ENCODE results near the gene ZNF692.
"Not testable (repeated sequence)": the region's sequence is repeated elsewhere in the genome, so short reads cannot be mapped to it uniquely, and the experiment has no call there.

Gene ZNF692

DNA sequence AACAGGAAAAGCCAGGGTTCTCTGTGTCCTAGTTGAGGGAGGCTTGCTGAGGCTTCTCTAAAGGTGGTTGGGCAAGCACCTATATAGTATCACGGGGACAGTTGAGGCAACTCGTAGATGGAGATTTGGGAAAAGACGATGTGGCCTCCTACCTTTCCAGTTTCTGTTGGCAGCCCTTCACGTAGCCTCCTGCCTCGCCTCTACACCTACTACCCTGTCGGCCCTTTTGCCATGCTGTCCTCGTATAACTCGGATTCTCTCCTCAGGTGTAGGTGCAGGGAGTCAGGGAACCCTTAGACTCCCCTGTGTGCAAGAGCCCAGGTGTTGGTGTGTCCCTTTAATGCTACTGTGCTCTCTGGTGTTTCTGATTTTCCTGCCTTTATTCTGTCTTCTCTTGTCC is 10.3 kb downstream of the ZNF692 start:
- no peak for DNase-seq (ENCODE audit: low read depth)

DNA sequence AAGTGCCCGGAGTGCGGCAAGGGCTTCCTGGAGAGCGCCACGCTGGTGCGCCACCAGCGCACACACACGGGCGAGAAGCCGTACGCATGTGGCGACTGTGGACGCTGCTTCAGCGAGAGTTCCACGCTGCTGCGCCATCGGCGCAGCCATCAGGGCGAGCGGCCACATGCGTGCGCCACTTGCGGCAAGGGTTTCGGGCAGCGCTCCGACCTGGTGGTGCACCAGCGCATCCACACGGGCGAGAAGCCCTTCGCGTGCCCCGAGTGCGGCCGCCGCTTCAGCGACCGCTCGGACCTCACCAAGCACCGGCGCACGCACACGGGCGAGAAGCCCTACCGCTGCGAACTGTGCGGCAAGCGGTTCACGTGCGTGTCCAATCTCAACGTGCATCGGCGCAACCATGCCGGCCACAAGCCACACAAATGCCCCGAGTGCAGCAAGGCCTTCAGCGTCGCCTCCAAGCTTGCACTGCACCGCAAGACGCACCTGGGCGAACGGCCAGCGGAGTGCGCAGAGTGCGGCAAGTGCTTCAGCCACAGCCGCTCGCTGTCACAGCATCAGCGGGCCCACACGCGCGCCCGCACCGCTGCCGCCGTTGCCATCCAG is 10.8 kb downstream of the ZNF692 start:
- DNase-seq (ENCODE audit: low read depth), result no peak

DNA sequence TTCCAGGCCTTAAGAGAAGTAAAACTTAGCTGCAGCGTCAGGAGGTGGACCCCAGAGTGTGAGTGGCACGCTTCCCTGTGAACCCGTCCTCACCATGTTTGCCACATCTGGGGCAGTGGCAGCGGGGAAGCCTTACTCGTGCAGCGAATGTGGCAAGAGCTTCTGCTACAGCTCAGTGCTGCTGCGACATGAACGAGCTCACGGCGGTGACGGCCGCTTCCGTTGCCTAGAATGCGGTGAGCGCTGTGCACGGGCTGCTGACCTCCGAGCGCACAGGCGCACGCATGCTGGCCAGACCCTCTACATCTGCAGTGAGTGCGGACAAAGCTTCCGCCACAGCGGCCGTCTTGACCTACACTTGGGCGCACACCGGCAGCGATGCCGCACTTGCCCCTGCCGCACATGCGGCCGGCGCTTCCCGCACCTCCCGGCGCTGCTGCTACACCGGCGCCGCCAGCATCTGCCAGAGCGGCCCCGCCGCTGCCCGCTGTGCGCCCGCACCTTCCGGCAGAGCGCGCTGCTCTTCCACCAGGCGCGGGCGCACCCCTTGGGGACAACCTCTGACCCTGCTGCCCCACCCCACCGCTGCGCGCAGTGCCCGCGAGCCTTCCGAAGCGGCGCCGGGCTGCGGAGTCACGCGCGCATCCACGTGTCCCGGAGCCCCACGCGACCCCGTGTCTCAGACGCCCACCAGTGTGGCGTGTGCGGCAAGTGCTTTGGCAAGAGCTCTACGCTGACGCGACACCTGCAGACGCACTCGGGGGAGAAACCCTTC is 11.5 kb downstream of the ZNF692 start:
- no peak for DNase-seq (ENCODE audit: low read depth)

GRCh38 chr1:248844526-248844925 is 14.4 kb downstream of the ZNF692 start:
- no peak for DNase-seq (ENCODE audit: low read depth)

- DNase-seq (ENCODE audit: low read depth), result no peak
These were observed 15.2 kb downstream of the ZNF692 start for GRCh38 chr1:248843687-248844086.

- DNase-seq (ENCODE audit: low read depth), result no peak
These were observed 16.0 kb downstream of the ZNF692 start for GRCh38 chr1:248842781-248843331.

- DNase-seq (ENCODE audit: low read depth), result no peak
These were observed 17.0 kb downstream of the ZNF692 start for GRCh38 chr1:248841702-248842395.

DNA sequence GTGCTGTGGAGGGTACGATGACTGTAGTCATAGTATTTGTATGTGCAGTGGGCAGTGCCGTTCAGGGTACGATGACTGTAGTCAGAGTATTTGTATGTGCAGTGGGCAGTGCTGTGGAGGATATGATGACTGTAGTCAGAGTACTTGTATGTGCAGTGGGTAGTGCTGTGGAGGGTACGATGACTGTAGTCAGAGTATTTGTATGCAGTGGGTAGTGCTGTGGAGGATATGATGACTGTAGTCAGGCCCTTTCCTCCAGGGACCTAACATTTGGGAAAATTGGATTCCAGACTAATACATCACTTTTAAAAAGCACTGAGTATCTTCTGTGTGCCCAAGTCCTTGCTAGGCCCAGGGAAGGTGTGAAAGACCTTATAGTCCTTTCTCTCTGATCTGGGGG is 17.9 kb downstream of the ZNF692 start:
- no peak for DNase-seq (ENCODE audit: low read depth)

GRCh38 chr1:248839168-248839555 is 19.7 kb downstream of the ZNF692 start:
- no peak for DNase-seq (ENCODE audit: low read depth)

GRCh38 chr1:248838357-248839167 is 20.3 kb downstream of the ZNF692 start:
- peak; percentile 81 for DNase-seq (ENCODE audit: low read depth)

- DNase-seq (ENCODE audit: low read depth), result peak; percentile 93
These were observed 21.0 kb downstream of the ZNF692 start, which contains the start of gene ZNF672 for GRCh38 chr1:248837781-248838356. Gene ZNF672, plus strand, starts transcription at chr1:248838224. Its CDS starts 9,051 bp downstream, at chr1:248847275.

DNA sequence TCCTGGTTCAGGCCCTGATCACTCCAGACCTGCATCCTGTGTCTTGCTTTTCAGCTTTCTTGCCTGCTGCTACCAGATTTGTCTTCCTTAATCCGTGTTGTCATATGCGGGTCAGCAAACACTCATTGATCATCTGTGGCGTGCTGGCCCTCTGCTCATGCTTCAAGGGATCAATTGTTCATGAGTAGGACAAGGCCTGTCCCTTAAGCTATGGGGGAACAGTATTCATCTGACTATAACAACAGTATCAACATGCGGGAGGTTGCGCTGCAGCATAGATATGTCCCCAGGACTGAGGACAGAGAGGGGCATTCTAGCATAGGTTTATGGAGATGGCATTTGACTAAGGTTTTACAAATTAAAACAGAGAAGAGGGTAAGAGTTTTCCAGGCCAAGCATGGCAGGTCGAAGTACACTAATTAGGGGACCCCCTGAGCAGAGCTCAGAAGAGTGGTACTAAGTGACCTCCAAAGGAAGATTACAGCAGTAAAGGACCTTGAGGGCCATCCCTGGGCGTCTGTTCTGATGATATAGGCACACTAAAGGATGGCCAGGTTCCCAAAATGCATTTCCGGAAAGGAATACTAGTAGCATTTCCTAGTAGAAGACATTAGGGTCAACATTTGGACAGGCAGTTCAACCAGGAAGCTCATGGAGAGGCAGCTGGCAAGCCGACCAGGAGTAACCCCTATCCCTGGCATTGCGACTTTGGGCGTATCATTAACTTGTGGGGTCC is 21.7 kb downstream of the ZNF692 start:
- DNase-seq (ENCODE audit: low read depth), result no peak

DNA sequence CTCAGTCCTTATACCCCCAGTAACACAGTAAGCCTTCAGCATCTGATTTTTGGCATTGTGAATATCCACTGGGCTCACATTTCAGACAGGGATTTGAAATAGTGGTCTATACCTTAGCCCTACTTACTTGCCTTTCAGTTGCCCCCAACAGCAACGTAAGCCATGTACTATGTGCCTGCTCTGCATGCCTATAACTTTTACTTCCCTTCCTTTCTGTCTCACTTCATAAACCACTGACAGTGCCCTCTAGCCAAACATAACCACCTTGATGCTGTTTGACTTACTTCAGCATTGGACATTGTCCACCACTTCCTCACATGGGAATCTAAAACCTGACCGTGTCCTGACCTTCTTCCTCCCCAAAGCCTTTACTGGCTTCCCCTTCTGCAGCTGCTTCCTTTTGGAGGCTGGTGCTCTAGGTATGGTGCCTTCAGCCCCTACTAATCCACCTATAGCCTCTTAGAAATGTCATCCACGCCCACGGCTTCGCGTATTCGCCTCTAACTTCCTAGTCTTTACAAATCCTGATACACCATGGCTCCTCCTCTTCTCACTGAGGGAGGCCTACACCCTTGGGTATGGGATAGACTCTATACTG is 24.4 kb downstream of the ZNF692 start:
- DNase-seq (ENCODE audit: low read depth), result no peak

GRCh38 chr1:248831842-248832241 is 27.0 kb downstream of the ZNF692 start:
- DNase-seq (ENCODE audit: low read depth), result no peak

DNA sequence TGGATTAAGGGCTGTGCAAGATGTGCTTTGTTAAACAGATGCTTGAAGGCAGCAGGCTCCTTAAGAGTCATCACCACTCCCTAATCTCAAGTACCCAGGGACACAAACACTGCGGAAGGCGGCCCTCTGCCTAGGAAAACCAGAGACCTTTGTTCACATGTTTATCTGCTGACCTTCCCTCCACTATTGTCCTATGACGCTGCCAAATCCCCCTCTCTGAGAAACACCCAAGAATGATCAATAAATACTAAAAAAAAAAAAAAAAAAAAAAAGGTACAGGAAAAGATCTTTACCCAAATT is 28.2 kb downstream of the ZNF692 start:
- DNase-seq (ENCODE audit: low read depth), result not testable (repeated sequence)

- DNase-seq (ENCODE audit: low read depth), result no peak
These were observed 30.0 kb downstream of the ZNF692 start for GRCh38 chr1:248828845-248829244.

DNA sequence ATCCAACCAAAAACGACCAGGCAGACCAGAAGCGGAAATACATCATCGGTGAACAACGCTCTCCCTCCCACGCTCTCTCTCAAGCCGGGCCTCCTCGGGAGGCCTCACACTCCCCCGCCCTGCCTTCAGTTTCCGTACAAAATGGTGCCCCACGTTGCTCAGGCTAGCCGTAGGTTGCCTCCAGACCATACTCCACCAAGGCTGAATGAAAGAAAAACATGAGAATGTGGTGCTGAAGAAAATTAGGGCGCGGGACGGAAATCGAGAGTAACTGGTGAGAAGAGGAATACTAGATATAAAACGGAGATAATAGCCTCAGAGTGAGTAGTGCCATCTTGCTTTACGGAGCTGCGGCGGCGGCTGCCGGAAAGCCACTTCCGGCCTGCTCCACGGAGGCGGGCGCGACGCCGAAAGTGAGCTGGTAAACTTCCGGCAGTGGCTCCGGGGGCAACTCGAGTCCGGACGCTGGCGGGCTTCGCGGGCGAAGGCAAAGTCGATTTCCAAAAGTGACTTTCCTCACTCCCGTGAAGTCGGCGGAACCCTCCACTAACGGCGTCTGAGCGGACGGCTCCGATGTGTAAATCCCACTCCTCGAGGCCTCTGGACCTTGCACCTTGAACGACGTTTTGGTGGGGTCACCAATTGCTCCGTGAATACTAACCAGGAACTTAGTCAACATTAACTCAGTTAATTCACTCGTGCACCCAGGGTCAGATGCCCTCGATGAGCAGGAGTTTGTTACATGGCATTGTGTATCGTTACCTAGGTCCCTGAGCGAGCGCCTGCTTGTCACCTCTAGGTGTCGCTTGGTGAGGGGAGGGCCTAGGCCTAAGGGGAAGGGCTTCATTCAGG is 32.8 kb downstream of the ZNF692 start, which contains the start of gene SH3BP5L:
TSS of gene SH3BP5L (minus strand) at position 7 of the 852 bp plus-strand sequence. CDS start 980 bp downstream, outside the sequence.
- DNase-seq (ENCODE audit: low read depth), result peak; percentile 89

DNA sequence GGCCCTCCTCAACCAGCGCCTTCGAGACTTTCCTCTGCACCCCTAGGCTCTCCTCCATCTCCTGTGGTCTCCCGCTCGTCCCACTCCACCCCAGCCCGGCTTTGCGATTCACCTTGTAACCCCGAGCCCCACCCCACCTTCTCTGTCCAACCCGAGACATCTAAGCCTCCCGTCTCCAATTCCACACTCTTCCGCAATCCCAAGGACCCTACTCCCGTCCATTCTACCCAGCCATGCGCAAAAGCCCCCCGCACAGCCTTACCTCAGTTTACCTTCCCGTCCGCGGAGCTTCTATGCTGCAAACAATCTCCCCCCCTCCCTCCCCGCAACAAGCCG is 33.3 kb downstream of the ZNF692 start:
- no peak for DNase-seq (ENCODE audit: low read depth)

DNA sequence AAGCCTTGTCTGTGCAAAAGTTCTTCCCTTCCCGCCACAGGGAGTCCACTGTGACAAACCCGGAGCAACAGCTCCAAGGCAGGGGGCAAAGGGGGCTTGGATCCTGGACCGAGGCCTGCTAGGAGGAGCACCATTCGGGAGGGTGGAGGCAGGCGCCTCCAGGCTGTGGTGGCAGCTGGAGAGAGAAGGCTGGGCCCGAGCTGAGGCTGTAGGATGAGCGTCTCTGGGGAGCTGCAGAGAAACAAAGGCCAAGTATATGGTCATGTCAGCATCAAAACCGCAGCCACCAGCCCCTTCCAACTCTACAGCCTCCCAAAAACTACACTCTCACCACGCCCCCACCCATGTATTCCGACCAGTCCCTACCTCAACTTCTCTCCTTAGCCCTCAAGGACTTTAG is 33.7 kb downstream of the ZNF692 start:
- no peak for DNase-seq (ENCODE audit: low read depth)

DNA sequence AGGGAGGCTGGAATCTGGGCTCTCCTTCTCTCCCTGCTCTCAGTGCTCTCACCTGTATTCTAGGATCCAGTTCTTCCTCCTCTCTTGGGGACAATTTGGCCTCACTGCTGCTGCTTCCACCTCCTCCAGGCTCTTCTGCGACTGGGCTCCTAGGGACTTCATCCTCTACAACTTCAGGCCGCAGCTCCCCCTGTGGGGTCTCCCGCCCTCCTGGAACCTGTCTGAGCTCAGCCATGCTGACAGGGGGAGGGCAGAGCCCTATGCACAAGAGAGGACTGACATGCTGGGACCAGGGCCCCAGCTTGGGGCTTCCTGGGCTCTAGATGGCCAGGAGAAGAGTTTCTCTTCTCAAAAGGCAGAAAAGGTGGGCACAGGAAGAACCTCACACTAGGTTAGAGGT is 34.2 kb downstream of the ZNF692 start:
- no peak for DNase-seq (ENCODE audit: low read depth)
